Measurements from ENCODE around the gene CALML3. TPM values are rescaled to one million over a fixed set of nuclear protein-coding genes. Genes with fewer than 3 reads are reported as not detected.

Gene CALML3
- total and polyA plus RNA-seq, 2 of the 8 experiments (the other 6 are each of a cell fraction or from before 2014, with no cell fraction given) = not detected

- no peak overlapping the region for H2AK5ac ChIP-seq (ENCODE audit: low read depth, low read length)
- no peak overlapping the region for H3K14ac ChIP-seq (ENCODE audit: insufficient read length)
- H3K36me3 ChIP-seq (ENCODE audit: control insufficient read depth in 2 of 4, insufficient read depth in 4 of 4, low read length in 3 of 4) = no peaks in the 10 kb centered on the region
- H3K23ac ChIP-seq (ENCODE audit: insufficient read length) = no peak overlapping the region
- H2AFZ ChIP-seq (ENCODE audit: low read length) = no peak overlapping the region
- no peak overlapping the region for H2BK5ac ChIP-seq (ENCODE audit: low read depth, low read length)
- no peak overlapping the region for H2BK120ac ChIP-seq (replicated peaks; ENCODE audit: low read depth, low read length)
- no peaks in the 10 kb centered on the region for H3K79me2 ChIP-seq (ENCODE audit: control insufficient read depth in 1 of 2, insufficient read depth in 2 of 2, low read length in 2 of 2)
- no peak for FAIRE-seq
- no peak overlapping the region for H2BK15ac ChIP-seq (ENCODE audit: low read length)
- H2BK12ac ChIP-seq (ENCODE audit: low read depth, low read length) = no peak overlapping the region
- no peak overlapping the region for H3K9ac ChIP-seq (replicated peaks in 1 of 4; ENCODE audit: extremely low read depth in 1 of 4, low read depth in 3 of 4, low read length in 3 of 4)
- no peak overlapping the region for H3K4ac ChIP-seq (replicated peaks; ENCODE audit: insufficient read length, low read depth, low read length)
- H3K4me2 ChIP-seq (ENCODE audit: insufficient read depth in 1 of 2, low read depth in 2 of 2, low read length in 2 of 2) = no peak overlapping the region
- peaks cover 12% of the 10 kb centered on the region; the same call in 1 of the 2 replicates for H3K23me2 ChIP-seq (ENCODE audit: low read depth, low read length)
- ChIA-PET POLR2A (ENCODE audit: partially characterized antibody) (interaction anchor here (0.7 to 2.4 kb wide), 3 partner anchors 38 to 79 kb away, joined by 3 to 5 read pairs (median 4); no protein-coding TSS in a partner anchor), CTCF (ENCODE audit: partially characterized antibody) (interaction anchor here (0.8 to 4.7 kb wide), 7 partner anchors 9 to 129 kb away, joined by 3 to 28 read pairs (median 3); no protein-coding TSS in a partner anchor)
- no peak overlapping the region for H3K56ac ChIP-seq (replicated peaks; ENCODE audit: insufficient read length, low read depth, low read length)
- no peaks in the 10 kb centered on the region for H3K79me1 ChIP-seq (ENCODE audit: low read depth, low read length)
- no peak overlapping the region for H4K8ac ChIP-seq (ENCODE audit: extremely low read depth, insufficient read depth, low read length)
- H3K27me3 ChIP-seq (replicated peaks in 1 of 4; ENCODE audit: control insufficient read depth in 3 of 4, extremely low read depth in 1 of 4, insufficient read depth in 3 of 4, low read length in 3 of 4) = no peaks in the 10 kb centered on the region
- 86% methylated on average over 4 of the region's 5 CpGs; no CpG with 5 or more reads in 1 of the 2 experiments for WGBS, 2 experiments (ENCODE audit: extremely low coverage in 1 of 2, insufficient coverage in 1 of 2, insufficient read length in 1 of 2, insufficient replicate concordance in 2 of 2, low coverage in 1 of 2, low lambda C conversion rate in 2 of 2, missing lambda C conversion rate in 1 of 2)
- no peak overlapping the region for H3K27ac ChIP-seq (ENCODE audit: low read depth, low read length)
- H2BK20ac ChIP-seq (ENCODE audit: low read length) = 0 out of 2 replicates have a peak overlapping the region, but pooled peaks have one; percentile 18
- H3K18ac ChIP-seq (ENCODE audit: extremely low read depth, low read length) = no peak overlapping the region; the same call in 1 of the 2 replicates
- H4K5ac ChIP-seq (ENCODE audit: insufficient read length, low read depth, low read length) = no peak overlapping the region
- peaks cover 0 to 3% (median 0%) of the 10 kb centered on the region in 4 experiments; a peak in 1 of 7 replicates for H3K4me1 ChIP-seq (replicated peaks in 1 of 4; ENCODE audit: control insufficient read depth in 3 of 4, insufficient read depth in 4 of 4, low read length in 3 of 4)
- H3K4me3 ChIP-seq (ENCODE audit: extremely low read depth in 1 of 4, insufficient read depth in 2 of 4, low read depth in 3 of 4, low read length in 4 of 4) = no peak overlapping the region
- TF ChIP-seq SAP30 (IDR thresholded peaks at IDR 0.05; ENCODE audit: insufficient read depth, insufficient replicate concordance, low read length) = no peak
- TF ChIP-seq POLR2A (IDR thresholded peaks at IDR 0.05; ENCODE audit: control extremely low read depth in 1 of 2, low read depth in 2 of 2, low read length in 2 of 2) = no peak
- TF ChIP-seq TCF12 (IDR thresholded peaks at IDR 0.05; ENCODE audit: low read depth, low read length) = no peak
- TF ChIP-seq KDM1A (IDR thresholded peaks at IDR 0.05; ENCODE audit: borderline replicate concordance, low read length) = no peak
- no peak overlapping the region for H4K91ac ChIP-seq (replicated peaks; ENCODE audit: insufficient read length, low read length)
- DNase-seq (ENCODE audit: low read depth in 1 of 2, low spot score in 2 of 2) = no peak
- peaks cover 0 to 3% of the 10 kb centered on the region in 2 experiments for H4K20me1 ChIP-seq (replicated peaks in 1 of 2; ENCODE audit: control insufficient read depth in 1 of 2, insufficient read depth in 2 of 2, low read length in 2 of 2)
- H3K9me3 ChIP-seq (ENCODE audit: insufficient read depth in 2 of 2, low read depth in 1 of 2, low read length in 1 of 2) = no peaks in the 10 kb centered on the region
Observed at GRCh38 chr10:5500910-5501309, 23.9 kb upstream of the CALML3 start.

All from H1 (cell line).